NB4 (cell line): ENCODE data around the gene BNIP3.
"Not testable (repeated sequence)": the region's sequence is repeated elsewhere in the genome, so short reads cannot be mapped to it uniquely, and the experiment has no call there.

Experiments
- CTCF ChIP-seq: IDR thresholded peaks from one replicate; pipeline ENCODE4 v1.5.1; 2012; ENCODE audit warnings: low read depth, low read length
- MAX ChIP-seq: IDR thresholded peaks from 2 replicates; pipeline ENCODE4 v1.6.1; 2011; ENCODE audit warnings: low read depth, low read length
- POLR2A ChIP-seq: IDR thresholded peaks from 2 replicates; pipeline ENCODE4 v1.6.1; 2011; ENCODE audit warnings: mild to moderate bottlenecking; ENCODE audit not compliant: insufficient read length; ENCODE audit errors: extremely low read depth

- not testable (repeated sequence) for TF ChIP-seq MAX, CTCF, POLR2A
Observed at GRCh38 chr10:131987786-131988185, 6.1 kb upstream of the BNIP3 start.
